ENCODE results near the gene NUCB1.

- no peak for TF ChIP-seq CTCF (IDR thresholded peaks at IDR 0.05 in 4 of 5, conservative IDR thresholded peaks at IDR 0.05 in 1 of 5)
- no peak for TF ChIP-seq POLR2A (IDR thresholded peaks at IDR 0.05)
Measured at GRCh38 chr19:48945415-48945814, 45.3 kb downstream of the NUCB1 start.
